Activated B cell treated with CpG ODN at 0.5 μM for 24 hours (primary cell): ENCODE data around the gene HTR1D. TPM values are rescaled to one million over a fixed set of nuclear protein-coding genes. Genes with fewer than 3 reads are reported as not detected.
A peak's percentile ranks its signal among the peaks of the same experiment; 100 is the strongest.

Source experiments
- ATAC-seq: fragments of 200-7000 bp; cut with Tn5 transposase; one replicate; pipeline ENCODE4 v1.10.0; 2021; ENCODE audit warnings: low read depth, mild to moderate bottlenecking, moderate library complexity
- CTCF ChIA-PET: fragments of 350-600 bp; sonication (Branson Sonifier 250); formaldehyde crosslinking; loops from one replicate; lab custom pipeline; 2021; ENCODE audit warnings: antibody characterized with exemption; lab: Charles Lee
- POLR2A ChIA-PET: fragments of 350-600 bp; sonication (Branson Sonifier 250); formaldehyde crosslinking; loops from one replicate; lab custom pipeline; 2021; ENCODE audit warnings: antibody characterized with exemption; lab: Charles Lee
- DNase-seq: peaks from one replicate; pipeline ENCODE4 v3.0.0; 2022
- H3K27ac Mint-ChIP-seq: one replicate; pipeline ENCODE4 v1.8.0; 2020; ENCODE audit warnings: mixed read lengths
- H3K27me3 Mint-ChIP-seq: one replicate; pipeline ENCODE4 v1.8.0; 2021; ENCODE audit warnings: mixed read lengths
- H3K36me3 Mint-ChIP-seq: one replicate; pipeline ENCODE4 v1.8.0; 2021; ENCODE audit warnings: low read depth, mixed read lengths
- H3K4me1 Mint-ChIP-seq: one replicate; pipeline ENCODE4 v1.8.0; 2021; ENCODE audit warnings: mixed read lengths
- H3K4me3 Mint-ChIP-seq: one replicate; pipeline ENCODE4 v1.8.0; 2020; ENCODE audit warnings: mild to moderate bottlenecking, mixed read lengths
- H3K9me3 Mint-ChIP-seq: one replicate; pipeline ENCODE4 v1.8.0; 2020; ENCODE audit warnings: mixed read lengths
- CTCF ChIP-seq: fragments of 200-600 bp; IDR thresholded peaks from one replicate; pipeline ENCODE4 v1.8.0; 2022; ENCODE audit warnings: antibody characterized with exemption, mild to moderate bottlenecking
- intact Hi-C: fragments of 100-400 bp; cut with micrococcal nuclease; formaldehyde crosslinking; loops from one replicate; pipeline ENCODE4 v1.15.1; 2024
- total RNA-seq: library from RNA; stranded (reverse); gene quantifications from 2 replicates; pipeline ENCODE4 v1.2.3, GENCODE V29; 2022

The HTR1D gene
- total RNA-seq, 1 donor from 2014 or later = not detected

GRCh38 chr1:23185381-23185780 lies 31.9 kb downstream of the HTR1D start:
- DNase-seq = no peak
- no peaks in the 10 kb centered on the region for H3K9me3 Mint-ChIP-seq

GRCh38 chr1:23184212-23184934 lies 32.9 kb downstream of the HTR1D start:
- no peaks in the 10 kb centered on the region for H3K9me3 Mint-ChIP-seq
- H3K36me3 Mint-ChIP-seq = no peaks in the 10 kb centered on the region
- intact Hi-C loops = loop anchor here (1.0 to 10.0 kb wide), 3 partner anchors 16 to 480 kb away; partner anchors contain the start of gene LUZP1
- POLR2A ChIA-PET = interaction anchor here (0.6 to 2.1 kb wide), 3 partner anchors 84 to 163 kb away, joined by 5 to 9 read pairs (median 6); no protein-coding TSS in a partner anchor
- ATAC-seq (peak; percentile 37), DNase-seq (peak; percentile 24)
- H3K4me3 Mint-ChIP-seq = peak overlapping the region; percentile 72
- TF ChIP-seq CTCF = no peak
- CTCF ChIA-PET = interaction anchor here (0.6 to 9.0 kb wide), 43 partner anchors 9 to 479 kb away, joined by 3 to 407 read pairs (median 4); partner anchors contain the start of genes LACTBL1 and LUZP1
- H3K27me3 Mint-ChIP-seq = peaks cover 5% of the 10 kb centered on the region
- no peak overlapping the region for H3K27ac Mint-ChIP-seq
- peaks cover 4% of the 10 kb centered on the region for H3K4me1 Mint-ChIP-seq

More at GRCh38 chr1:23185381-23185780, 31.9 kb downstream of the HTR1D start:
- no peak overlapping the region for H3K4me3 Mint-ChIP-seq
- H3K27ac Mint-ChIP-seq = no peak overlapping the region
- intact Hi-C loops = loop anchor here (10.0 kb wide), 1 partner anchor 481 kb away; no protein-coding TSS in a partner anchor
- ChIA-PET CTCF (interaction anchor here (0.6 to 9.0 kb wide), 33 partner anchors 10 to 481 kb away, joined by 3 to 407 read pairs (median 5); partner anchors contain the start of gene LACTBL1), POLR2A (interaction anchor here (0.7 to 2.1 kb wide), 3 partner anchors 85 to 87 kb away, joined by 3 to 9 read pairs (median 6); no protein-coding TSS in a partner anchor)
- TF ChIP-seq CTCF = no peak
- H3K36me3 Mint-ChIP-seq = no peaks in the 10 kb centered on the region
- no peak for ATAC-seq
- H3K4me1 Mint-ChIP-seq = peaks cover 4% of the 10 kb centered on the region
- H3K27me3 Mint-ChIP-seq = peaks cover 9% of the 10 kb centered on the region

DNA sequence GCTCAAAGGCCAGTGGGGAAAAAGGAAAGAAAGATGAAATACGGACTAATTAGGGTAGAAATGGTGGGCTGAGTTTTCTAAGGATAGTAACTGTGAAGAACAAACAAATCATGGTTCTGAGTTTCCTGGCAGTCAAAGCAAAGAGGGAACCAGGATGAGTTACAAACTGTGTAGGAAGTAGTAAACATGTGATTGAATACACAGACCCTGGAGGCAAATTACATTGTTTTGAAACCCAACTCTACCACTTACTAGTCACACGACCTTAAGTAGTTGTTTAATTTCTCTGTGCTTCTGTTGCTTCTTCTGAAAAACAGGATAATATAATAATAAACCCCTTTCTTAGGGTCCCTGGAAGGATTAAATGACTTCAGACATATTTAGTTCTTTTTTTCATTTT lies 37.4 kb downstream of the HTR1D start:
- ATAC-seq = no peak
- no peak for TF ChIP-seq CTCF
- no peak for DNase-seq
- Mint-ChIP-seq H3K36me3 (no peaks in the 10 kb centered on the region), H3K4me3 (no peak overlapping the region), H3K4me1 (peaks cover 31% of the 10 kb centered on the region), H3K27ac (no peak overlapping the region), H3K27me3 (peaks cover 4% of the 10 kb centered on the region), H3K9me3 (no peaks in the 10 kb centered on the region)
- CTCF ChIA-PET = interaction anchor here (0.9 to 9.0 kb wide), 3 partner anchors 77 to 81 kb away, joined by 3 to 407 read pairs (median 5); no protein-coding TSS in a partner anchor
- intact Hi-C loops = loop anchor here (5.0 to 10.0 kb wide), 2 partner anchors 162 to 475 kb away; partner anchors contain the start of gene HNRNPR
- POLR2A ChIA-PET = no interaction called here

- DNase-seq = no peak
- no peak overlapping the region for H3K27ac Mint-ChIP-seq
Measured at GRCh38 chr1:23178950-23179349, 38.4 kb downstream of the HTR1D start.

More at GRCh38 chr1:23178950-23179349, 38.4 kb downstream of the HTR1D start:
- peaks cover 4% of the 10 kb centered on the region for H3K27me3 Mint-ChIP-seq
- H3K9me3 Mint-ChIP-seq = peaks cover 2% of the 10 kb centered on the region
- peak overlapping the region; percentile 77 for H3K4me3 Mint-ChIP-seq
- ChIA-PET POLR2A (interaction anchor here (3.9 kb wide), 1 partner anchor 10 kb away, joined by 25 read pairs; the partner anchor contains the start of gene LUZP1), CTCF (interaction anchor here (0.9 to 1.0 kb wide), 2 partner anchors 76 to 80 kb away, joined by 3 to 5 read pairs; no protein-coding TSS in a partner anchor)
- ATAC-seq = no peak
- no peaks in the 10 kb centered on the region for H3K36me3 Mint-ChIP-seq
- peaks cover 33% of the 10 kb centered on the region for H3K4me1 Mint-ChIP-seq
- no peak for TF ChIP-seq CTCF
- intact Hi-C loops = loop anchor here (5.0 kb wide), 1 partner anchor 163 kb away; the partner anchor contains the start of gene HNRNPR
